A673 (cell line): Measurements from ENCODE around the gene PTPMT1. TPM values are rescaled to one million over a fixed set of nuclear protein-coding genes. Genes with fewer than 3 reads are reported as not detected.
"Not testable (repeated sequence)": the region's sequence is repeated elsewhere in the genome, so short reads cannot be mapped to it uniquely, and the experiment has no call there.

Experiments used
- BruUV-seq: library from RNA; stranded (reverse); fragments of 400-500 nt; replicated peaks from 2 replicates; lab custom pipeline; 2021; lab: Mats Ljungman, UMichigan
- CTCF ChIA-PET: fragments of 300-600 bp; sonication (Branson Sonifier 250); formaldehyde crosslinking; loops from one replicate; lab custom pipeline; 2022; ENCODE audit warnings: antibody characterized with exemption; lab: Charles Lee
- POLR2A ChIA-PET: fragments of 300-600 bp; sonication (Branson Sonifier 250); formaldehyde crosslinking; loops from one replicate; lab custom pipeline; 2022; ENCODE audit warnings: antibody characterized with exemption; ENCODE audit not compliant: low non-redundant PET; lab: Charles Lee
- DNase-seq: peaks from one replicate; pipeline ENCODE4 v3.0.0-alpha.2; 2015; ENCODE audit warnings: low spot score
- H3K27ac ChIP-seq: fragments of 200-600 bp; sonication (generic); 2 replicates; pipeline ENCODE4 v1.5.1; 2016; ENCODE audit warnings: mixed run types, low read depth, mild to moderate bottlenecking, mixed read lengths, antibody characterized with exemption, low read length; ENCODE audit not compliant: poor library complexity, severe bottlenecking
- H3K27me3 ChIP-seq: fragments of 200-600 bp; sonication (generic); replicated peaks from 2 replicates; pipeline ENCODE4 v1.6.1; 2017; ENCODE audit warnings: mixed run types, low read depth, mild to moderate bottlenecking, mixed read lengths, antibody characterized with exemption, low read length; ENCODE audit not compliant: insufficient read depth, poor library complexity
- H3K36me3 ChIP-seq: fragments of 200-600 bp; sonication (generic); 2 replicates; pipeline ENCODE4 v1.6.1; 2016; ENCODE audit warnings: mixed run types, mild to moderate bottlenecking, mixed read lengths, antibody characterized with exemption, low read length; ENCODE audit not compliant: insufficient read depth, poor library complexity, severe bottlenecking
- H3K4me1 ChIP-seq: fragments of 200-600 bp; sonication (generic); 2 replicates; pipeline ENCODE4 v1.6.1; 2017; ENCODE audit warnings: mixed run types, mild to moderate bottlenecking, mixed read lengths, antibody characterized with exemption, low read length; ENCODE audit not compliant: insufficient read depth, poor library complexity, severe bottlenecking
- H3K4me3 ChIP-seq: fragments of 200-600 bp; sonication (generic); 2 replicates; pipeline ENCODE4 v1.5.1; 2016; ENCODE audit warnings: low read depth, mixed run types, mild to moderate bottlenecking, mixed read lengths, low read length; ENCODE audit not compliant: poor library complexity, severe bottlenecking
- H3K9me3 ChIP-seq: fragments of 200-600 bp; sonication (generic); 2 replicates; pipeline ENCODE4 v1.6.1; 2016; ENCODE audit warnings: mixed run types, low read depth, mild to moderate bottlenecking, mixed read lengths, antibody characterized with exemption, low read length; ENCODE audit not compliant: poor library complexity, severe bottlenecking
- EZH2 ChIP-seq: fragments of 200-600 bp; sonication (generic); IDR thresholded peaks from 2 replicates; pipeline ENCODE4 v1.6.1; 2017; ENCODE audit warnings: borderline replicate concordance, low read depth, mild to moderate bottlenecking, mixed read lengths, antibody characterized with exemption, low read length; ENCODE audit not compliant: poor library complexity, severe bottlenecking
- intact Hi-C: fragments of 100-400 bp; cut with micrococcal nuclease; formaldehyde crosslinking; loops from one replicate; pipeline ENCODE4 v1.10.0; 2022; ENCODE audit not compliant: unreplicated experiment
- total RNA-seq: library from RNA; stranded (reverse); gene quantifications from 2 replicates; pipeline ENCODE4 v1.2.3, GENCODE V29; 2021
- TF ChIP-seq, protein P1 (sequence below): fragments of 300-800, 200-600 bp; sonication (generic); conservative IDR thresholded peaks from 2 replicates; pipeline ENCODE4 v1.5.1; 2017; ENCODE audit warnings: low read depth, mild to moderate bottlenecking, antibody characterized with exemption, low read length, moderate library complexity, mixed read lengths

The PTPMT1 gene
- total RNA-seq, 1 experiment from 2014 or later: 68.1 TPM

DNA sequence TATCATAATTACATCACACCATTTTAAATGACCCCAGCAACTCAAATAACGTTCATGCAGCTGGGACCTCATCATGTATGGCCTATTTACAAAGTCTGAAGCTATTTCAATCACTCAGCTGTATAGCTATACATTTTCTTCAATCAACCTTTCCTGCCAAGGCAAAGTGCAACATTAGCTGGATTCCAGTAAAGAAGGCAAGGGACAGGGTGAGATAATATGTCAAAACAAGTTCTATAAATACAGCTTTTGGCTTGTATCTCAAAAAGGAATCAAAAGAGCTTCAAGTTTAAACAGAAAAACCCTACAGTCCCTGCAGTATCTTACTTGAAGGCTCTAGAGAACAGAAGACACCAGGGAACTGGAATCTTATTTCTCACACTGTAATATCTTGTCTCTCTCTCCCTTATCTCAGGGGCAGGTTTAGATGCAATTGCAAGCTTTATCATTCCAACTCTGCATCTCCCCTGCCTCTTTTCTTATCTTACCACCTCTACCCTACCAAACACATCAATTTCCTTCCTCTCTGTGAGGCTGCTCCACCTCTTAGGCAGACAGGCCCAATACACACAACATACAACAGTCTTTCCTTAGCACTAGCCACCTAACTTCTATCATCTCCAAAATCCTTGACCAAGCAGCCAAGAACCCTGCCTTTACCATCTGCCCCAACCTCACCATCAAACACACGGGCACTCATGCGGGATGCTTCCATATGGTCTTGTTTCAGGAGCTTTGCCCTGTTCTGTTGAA is 47.0 kb upstream of the PTPMT1 start:
- H3K27ac ChIP-seq: peak overlapping the region; percentile 3
- H3K9me3 ChIP-seq: no peaks in the 10 kb centered on the region
- H3K4me3 ChIP-seq: no peak overlapping the region
- CTCF ChIA-PET: no interaction called here
- POLR2A ChIA-PET: interaction anchor here (0.5 kb wide), 1 partner anchor 101 kb away, joined by 3 read pairs; no protein-coding TSS in a partner anchor
- peaks cover 43% of the 10 kb centered on the region for H3K4me1 ChIP-seq
- DNase-seq: no peak
- TF ChIP-seq, protein P1, sequence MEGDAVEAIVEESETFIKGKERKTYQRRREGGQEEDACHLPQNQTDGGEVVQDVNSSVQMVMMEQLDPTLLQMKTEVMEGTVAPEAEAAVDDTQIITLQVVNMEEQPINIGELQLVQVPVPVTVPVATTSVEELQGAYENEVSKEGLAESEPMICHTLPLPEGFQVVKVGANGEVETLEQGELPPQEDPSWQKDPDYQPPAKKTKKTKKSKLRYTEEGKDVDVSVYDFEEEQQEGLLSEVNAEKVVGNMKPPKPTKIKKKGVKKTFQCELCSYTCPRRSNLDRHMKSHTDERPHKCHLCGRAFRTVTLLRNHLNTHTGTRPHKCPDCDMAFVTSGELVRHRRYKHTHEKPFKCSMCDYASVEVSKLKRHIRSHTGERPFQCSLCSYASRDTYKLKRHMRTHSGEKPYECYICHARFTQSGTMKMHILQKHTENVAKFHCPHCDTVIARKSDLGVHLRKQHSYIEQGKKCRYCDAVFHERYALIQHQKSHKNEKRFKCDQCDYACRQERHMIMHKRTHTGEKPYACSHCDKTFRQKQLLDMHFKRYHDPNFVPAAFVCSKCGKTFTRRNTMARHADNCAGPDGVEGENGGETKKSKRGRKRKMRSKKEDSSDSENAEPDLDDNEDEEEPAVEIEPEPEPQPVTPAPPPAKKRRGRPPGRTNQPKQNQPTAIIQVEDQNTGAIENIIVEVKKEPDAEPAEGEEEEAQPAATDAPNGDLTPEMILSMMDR: no peak
- TF ChIP-seq EZH2: no peak
- no peaks in the 10 kb centered on the region for H3K27me3 ChIP-seq
- intact Hi-C loops: no loop called here
- no TSS peak for BruUV-seq
- H3K36me3 ChIP-seq: no peaks in the 10 kb centered on the region

DNA sequence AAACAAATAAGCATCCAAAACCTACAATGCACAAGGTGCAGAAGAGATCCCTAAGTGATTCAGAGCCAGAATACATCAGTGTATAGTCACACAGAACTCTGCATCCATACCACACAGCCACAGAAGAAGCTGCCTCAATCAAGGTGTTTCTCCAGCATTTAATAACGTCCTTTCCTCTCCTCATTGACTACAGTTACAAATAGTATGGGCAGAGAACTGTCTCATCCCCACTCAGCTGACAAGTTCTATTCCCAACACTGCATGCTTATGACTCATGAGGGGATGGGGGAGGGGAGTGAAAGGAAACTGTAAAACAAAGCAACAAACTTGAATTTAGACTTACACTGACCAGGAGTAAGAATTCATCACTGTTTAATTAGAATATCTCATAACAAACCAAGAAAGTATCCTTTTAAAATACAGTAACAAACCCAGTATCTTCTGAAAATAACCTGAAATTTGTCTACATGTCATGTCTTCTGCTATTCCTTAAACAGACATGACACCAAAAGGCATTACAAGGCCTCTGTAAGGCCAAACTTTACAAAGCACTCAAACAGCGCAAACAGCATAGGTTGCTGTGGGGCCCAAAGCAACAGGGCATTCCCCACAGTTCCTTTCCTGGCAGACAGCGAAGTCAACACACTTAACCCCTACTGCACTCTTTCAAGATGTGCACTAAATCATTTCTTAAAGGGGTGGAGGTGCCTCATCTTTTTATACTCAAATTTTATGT is 41.7 kb upstream of the PTPMT1 start:
- ChIA-PET CTCF (interaction anchor here (0.5 to 0.6 kb wide), 3 partner anchors 32 to 69 kb away, joined by 3 to 12 read pairs (median 5); no protein-coding TSS in a partner anchor), POLR2A (no interaction called here)
- peaks cover 36% of the 10 kb centered on the region for H3K4me1 ChIP-seq
- H3K36me3 ChIP-seq: no peaks in the 10 kb centered on the region
- BruUV-seq: no TSS peak
- H3K9me3 ChIP-seq: no peaks in the 10 kb centered on the region
- no peak overlapping the region for H3K4me3 ChIP-seq
- no peak for TF ChIP-seq EZH2
- TF ChIP-seq, protein P1: no peak
- H3K27ac ChIP-seq: peak overlapping the region; percentile 46
- intact Hi-C loops: no loop called here
- no peaks in the 10 kb centered on the region for H3K27me3 ChIP-seq
- peak; percentile 86 for DNase-seq

DNA sequence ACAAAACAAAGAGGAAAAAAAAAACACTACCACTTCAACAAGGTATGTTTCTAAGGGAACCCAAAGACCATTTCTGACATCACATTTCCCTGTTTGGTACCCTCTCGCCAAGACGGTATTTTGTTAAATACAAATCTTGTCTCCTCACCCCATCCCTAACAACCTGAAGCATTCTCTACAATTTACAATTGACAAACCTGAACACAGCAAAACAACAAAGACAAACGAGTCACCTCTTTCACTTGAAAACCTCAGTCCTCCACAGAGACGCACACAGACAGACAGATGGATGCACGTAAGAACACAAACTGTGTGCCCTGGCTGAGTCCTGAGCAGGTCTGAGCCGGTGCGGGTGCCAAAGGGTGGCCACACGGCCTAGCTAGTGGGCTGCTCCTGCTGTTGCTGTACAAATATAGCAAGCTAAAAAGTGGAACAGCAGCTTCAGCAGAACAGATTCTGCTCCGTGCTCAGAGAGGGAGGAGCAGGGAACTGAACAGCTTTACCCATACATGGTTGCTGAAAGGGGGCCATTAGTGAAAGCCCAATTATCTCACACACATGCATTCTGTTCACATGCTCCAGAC is 41.0 kb upstream of the PTPMT1 start:
- intact Hi-C loops: no loop called here
- H3K36me3 ChIP-seq: no peaks in the 10 kb centered on the region
- CTCF ChIA-PET: interaction anchor here (0.6 kb wide), 1 partner anchor 151 kb away, joined by 5 read pairs; no protein-coding TSS in a partner anchor
- H3K27ac ChIP-seq: peak overlapping the region; percentile 46
- TF ChIP-seq EZH2: no peak
- TF ChIP-seq, protein P1: no peak
- H3K4me3 ChIP-seq: no peak overlapping the region
- POLR2A ChIA-PET: interaction anchor here (0.6 kb wide), 1 partner anchor 124 kb away, joined by 5 read pairs; no protein-coding TSS in a partner anchor
- H3K27me3 ChIP-seq: no peaks in the 10 kb centered on the region
- H3K9me3 ChIP-seq: no peaks in the 10 kb centered on the region
- H3K4me1 ChIP-seq: peaks cover 32% of the 10 kb centered on the region
- BruUV-seq: no TSS peak
- DNase-seq: no peak

DNA sequence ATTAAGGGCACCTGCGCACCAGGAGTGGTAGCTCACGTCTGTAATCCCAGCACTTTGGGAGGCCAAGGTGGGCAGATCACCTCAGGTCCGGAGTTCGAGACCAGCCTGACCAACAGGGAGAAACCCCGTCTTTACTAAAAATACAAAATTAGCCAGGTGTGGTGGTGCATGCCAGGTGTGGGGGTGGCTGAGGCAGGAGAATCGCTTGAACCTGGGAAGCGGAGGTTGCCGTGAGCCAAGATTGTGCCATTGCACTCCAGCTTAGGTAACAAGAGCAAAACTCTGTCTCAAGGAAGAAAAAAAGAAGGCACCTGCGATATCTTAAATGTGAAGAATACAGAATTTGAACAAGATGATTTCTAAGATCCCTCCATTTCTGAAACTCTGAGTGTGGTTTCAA is 39.4 kb upstream of the PTPMT1 start:
- intact Hi-C loops, H3K9me3 ChIP-seq, H3K27ac ChIP-seq, BruUV-seq, POLR2A ChIA-PET, CTCF ChIA-PET, H3K27me3 ChIP-seq, H3K36me3 ChIP-seq, DNase-seq, H3K4me3 ChIP-seq: not testable (repeated sequence)
- peaks cover 32% of the 10 kb centered on the region for H3K4me1 ChIP-seq
